KMS-11 (cell line): ENCODE results near the gene ADAMTS2.

Source experiments
- H2AFZ ChIP-seq: fragments of 200-600 bp; sonication (generic); 2 replicates; pipeline ENCODE4 v1.6.1; 2016; ENCODE audit warnings: antibody characterized with exemption, mixed run types, low read depth
- H3K27ac ChIP-seq: fragments of 200-600 bp; sonication (generic); 2 replicates; pipeline ENCODE4 v1.6.1; 2016; ENCODE audit warnings: mild to moderate bottlenecking, mixed run types
- H3K27me3 ChIP-seq: fragments of 200-600 bp; sonication (generic); 2 replicates; pipeline ENCODE4 v1.6.1; 2017; ENCODE audit warnings: mild to moderate bottlenecking, low read depth, mixed run types, moderate library complexity; ENCODE audit not compliant: insufficient read depth
- H3K36me3 ChIP-seq: fragments of 200-600 bp; sonication (generic); 2 replicates; pipeline ENCODE4 v1.6.1; 2017; ENCODE audit warnings: mild to moderate bottlenecking, mixed run types; ENCODE audit not compliant: insufficient read depth
- H3K4me1 ChIP-seq: fragments of 200-600 bp; sonication (generic); 2 replicates; pipeline ENCODE4 v1.6.1; 2016; ENCODE audit warnings: mild to moderate bottlenecking, low read depth, mixed run types; ENCODE audit not compliant: poor library complexity, severe bottlenecking
- H3K4me2 ChIP-seq: fragments of 200-600 bp; sonication (generic); 2 replicates; pipeline ENCODE4 v1.7.0; 2016; ENCODE audit warnings: mild to moderate bottlenecking, mixed run types
- H3K4me3 ChIP-seq: fragments of 200-600 bp; sonication (generic); IDR thresholded peaks from 2 replicates; pipeline ENCODE4 v1.6.1; 2017; ENCODE audit warnings: low read depth, low read length, mixed read lengths; ENCODE audit not compliant: insufficient read depth
- H3K79me2 ChIP-seq: fragments of 200-600 bp; sonication (generic); 2 replicates; pipeline ENCODE4 v1.6.1; 2016; ENCODE audit warnings: low read depth, mixed run types; ENCODE audit not compliant: insufficient read depth
- H3K9ac ChIP-seq: fragments of 200-600 bp; sonication (generic); 2 replicates; pipeline ENCODE4 v1.6.1; 2016; ENCODE audit warnings: mild to moderate bottlenecking, mixed run types
- H4K20me1 ChIP-seq: fragments of 200-600 bp; sonication (generic); 2 replicates; pipeline ENCODE4 v1.6.1; 2016; ENCODE audit warnings: mild to moderate bottlenecking, mixed run types; ENCODE audit not compliant: insufficient read depth
- CTCF ChIP-seq: fragments of 200-600 bp; sonication (generic); conservative IDR thresholded peaks from 2 replicates; pipeline ENCODE4 v1.6.1; 2017; ENCODE audit warnings: low read depth, mild to moderate bottlenecking, antibody characterized with exemption, low read length, moderate library complexity, mixed read lengths

The ADAMTS2 gene

GRCh38 chr5:179362355-179362754 lies 17.1 kb upstream of the ADAMTS2 start:
- Histone ChIP-seq H3K36me3 (no peaks in the 10 kb centered on the region), H3K27ac (no peak overlapping the region), H3K4me1 (no peaks in the 10 kb centered on the region), H4K20me1 (no peaks in the 10 kb centered on the region), H3K4me2 (no peak overlapping the region), H2AFZ (no peak overlapping the region), H3K27me3 (no peaks in the 10 kb centered on the region), H3K79me2 (no peaks in the 10 kb centered on the region), H3K4me3 (no peak overlapping the region), H3K9ac (no peak overlapping the region)
- TF ChIP-seq CTCF = no peak

- H3K36me3 ChIP-seq = no peaks in the 10 kb centered on the region
- no peak overlapping the region for H3K4me3 ChIP-seq
- no peaks in the 10 kb centered on the region for H3K79me2 ChIP-seq
- no peak overlapping the region for H2AFZ ChIP-seq
- H3K27me3 ChIP-seq = no peaks in the 10 kb centered on the region
- no peak for TF ChIP-seq CTCF
- H3K4me2 ChIP-seq = no peak overlapping the region
- H4K20me1 ChIP-seq = no peaks in the 10 kb centered on the region
- H3K9ac ChIP-seq = no peak overlapping the region
- no peak overlapping the region for H3K27ac ChIP-seq
- no peaks in the 10 kb centered on the region for H3K4me1 ChIP-seq
Observed at GRCh38 chr5:179361037-179361603, 15.9 kb upstream of the ADAMTS2 start.

GRCh38 chr5:179357031-179357430 lies 11.8 kb upstream of the ADAMTS2 start:
- no peak overlapping the region for H3K27ac ChIP-seq
- no peaks in the 10 kb centered on the region for H4K20me1 ChIP-seq
- H2AFZ ChIP-seq = no peak overlapping the region
- H3K4me2 ChIP-seq = no peak overlapping the region
- H3K9ac ChIP-seq = no peak overlapping the region
- H3K79me2 ChIP-seq = no peaks in the 10 kb centered on the region
- H3K36me3 ChIP-seq = no peaks in the 10 kb centered on the region
- TF ChIP-seq CTCF = no peak
- H3K27me3 ChIP-seq = no peaks in the 10 kb centered on the region
- no peaks in the 10 kb centered on the region for H3K4me1 ChIP-seq
- H3K4me3 ChIP-seq = no peak overlapping the region

- Histone ChIP-seq H3K9ac (no peak overlapping the region), H3K79me2 (no peaks in the 10 kb centered on the region), H2AFZ (no peak overlapping the region), H3K27ac (no peak overlapping the region), H4K20me1 (no peaks in the 10 kb centered on the region), H3K36me3 (no peaks in the 10 kb centered on the region), H3K27me3 (no peaks in the 10 kb centered on the region), H3K4me2 (no peak overlapping the region), H3K4me3 (no peak overlapping the region), H3K4me1 (no peaks in the 10 kb centered on the region)
- TF ChIP-seq CTCF = no peak
Observed at GRCh38 chr5:179355976-179356974, 11.0 kb upstream of the ADAMTS2 start.
